GM23248 (cell line): ENCODE data around the gene ADPRM. TPM values are rescaled to one million over a fixed set of nuclear protein-coding genes. Genes with fewer than 3 reads are reported as not detected.

Experiments used
- DNase-seq: peaks from one replicate; pipeline ENCODE4 v3.0.0-alpha.2; 2015
- H2AFZ ChIP-seq: fragments of 200-600 bp; sonication (generic); 2 replicates; pipeline ENCODE4 v1.6.1; 2016; ENCODE audit warnings: antibody characterized with exemption
- H3F3A ChIP-seq: fragments of 200-600 bp; sonication (generic); 2 replicates; pipeline ENCODE4 v1.6.1; 2016; ENCODE audit warnings: mild to moderate bottlenecking, antibody characterized with exemption, mixed run types; ENCODE audit not compliant: insufficient read depth
- H3K27ac ChIP-seq: fragments of 200-600 bp; sonication (generic); 2 replicates; pipeline ENCODE4 v1.5.1; 2016; ENCODE audit warnings: mild to moderate bottlenecking
- H3K27me3 ChIP-seq: fragments of 200-600 bp; sonication (generic); replicated peaks from 2 replicates; pipeline ENCODE4 v1.6.1; 2016; ENCODE audit warnings: mild to moderate bottlenecking; ENCODE audit not compliant: insufficient read depth
- H3K36me3 ChIP-seq: fragments of 200-600 bp; sonication (generic); 2 replicates; pipeline ENCODE4 v1.6.1; 2016; ENCODE audit warnings: low read depth, mild to moderate bottlenecking
- H3K4me1 ChIP-seq: fragments of 200-600 bp; sonication (generic); 2 replicates; pipeline ENCODE4 v1.6.1; 2016; ENCODE audit warnings: mild to moderate bottlenecking; ENCODE audit not compliant: insufficient read depth
- H3K4me2 ChIP-seq: fragments of 200-600 bp; sonication (generic); one replicate; pipeline ENCODE4 v1.6.1; 2016; ENCODE audit warnings: mild to moderate bottlenecking; ENCODE audit not compliant: unreplicated experiment
- H3K4me3 ChIP-seq: fragments of 200-600 bp; sonication (generic); 2 replicates; pipeline ENCODE4 v1.5.1; 2016; ENCODE audit warnings: mild to moderate bottlenecking
- H3K79me2 ChIP-seq: fragments of 200-600 bp; sonication (generic); 2 replicates; pipeline ENCODE4 v1.6.1; 2016; ENCODE audit warnings: mild to moderate bottlenecking; ENCODE audit not compliant: insufficient read depth
- H3K9ac ChIP-seq: fragments of 200-600 bp; sonication (generic); 2 replicates; pipeline ENCODE4 v1.6.1; 2016; ENCODE audit warnings: mild to moderate bottlenecking
- H3K9me2 ChIP-seq: fragments of 200-600 bp; sonication (generic); 2 replicates; pipeline ENCODE4 v1.6.1; 2016; ENCODE audit warnings: mixed run types, mild to moderate bottlenecking, moderate library complexity; ENCODE audit not compliant: insufficient read depth
- H3K9me3 ChIP-seq: fragments of 200-600 bp; sonication (generic); one replicate; pipeline ENCODE4 v1.6.1; 2017; ENCODE audit warnings: low read depth
- H4K20me1 ChIP-seq: fragments of 200-600 bp; sonication (generic); 2 replicates; pipeline ENCODE4 v1.6.0; 2016; ENCODE audit not compliant: insufficient read depth
- EZH2 ChIP-seq: fragments of 200-600 bp; sonication (generic); IDR thresholded peaks from 2 replicates; pipeline ENCODE4 v1.6.1; 2018; ENCODE audit warnings: antibody characterized with exemption, mild to moderate bottlenecking; ENCODE audit not compliant: insufficient read depth, poor library complexity, severe bottlenecking
- EZH2phosphoT487 ChIP-seq: fragments of 200-600 bp; sonication (generic); IDR thresholded peaks from 2 replicates; pipeline ENCODE4 v1.6.1; 2018; ENCODE audit warnings: antibody characterized with exemption, moderate library complexity, mild to moderate bottlenecking, low read depth; ENCODE audit not compliant: insufficient read depth
- WGBS, 2 experiments: methylation state at CpG; one replicate each; pipeline ENCODE4 v1.1.6; 2015 to 2017; ENCODE audit warnings: low lambda C conversion rate in 2 of 2, low coverage in 1 of 2; ENCODE audit errors: missing lambda C conversion rate in 2 of 2; 5-methylcytosine and 5-hydroxymethylcytosine counted together
- in situ Hi-C: fragments of 300-500 bp; cut with MboI; formaldehyde crosslinking; loops from 2 replicates; pipeline ENCODE4 v1.15.0; 2020
- polyA plus RNA-seq: library from polyadenylated mRNA; unstranded; fragments of >200 nt; fragmentation: Nextera tagmentation; extraction: Ambion mirVana; gene quantifications from 2 replicates; pipeline ENCODE4 v1.2.1, GENCODE V29; 2016
- total RNA-seq: library from RNA; depleted of rRNA; stranded (reverse); fragments of >200 nt; shearing (Covaris generic); gene quantifications from 2 replicates; pipeline ENCODE4 v1.2.3, GENCODE V29; 2014

The ADPRM gene
- total and polyA plus RNA-seq, 2 experiments from 2014 or later: 15.4 to 16.1 TPM

- in situ Hi-C loops: no loop called here
- no peak overlapping the region for H3K4me2 ChIP-seq
- 0 out of 2 replicates have a peak, but pooled peaks cover 5% of the 10 kb centered on the region for H3K27me3 ChIP-seq
- H4K20me1 ChIP-seq: no peaks in the 10 kb centered on the region
- TF ChIP-seq EZH2phosphoT487 (no peak), EZH2 (no peak)
- no peaks in the 10 kb centered on the region for H3F3A ChIP-seq
- H2AFZ ChIP-seq: no peak overlapping the region
- H3K79me2 ChIP-seq: no peaks in the 10 kb centered on the region
- no peaks in the 10 kb centered on the region for H3K9me2 ChIP-seq
- no peaks in the 10 kb centered on the region for H3K4me1 ChIP-seq
- no peak overlapping the region for H3K4me3 ChIP-seq
- no peak overlapping the region for H3K9ac ChIP-seq
- 56 to 59% methylated on average over 2 of the region's 2 CpGs for WGBS, 2 experiments
- H3K9me3 ChIP-seq: no peaks in the 10 kb centered on the region
- H3K36me3 ChIP-seq: no peaks in the 10 kb centered on the region
- DNase-seq: peak; percentile 39
- no peak overlapping the region for H3K27ac ChIP-seq
Observed at GRCh38 chr17:10754109-10754508, 56.7 kb downstream of the ADPRM start.

- H3K4me2 ChIP-seq: no peak overlapping the region
- no peaks in the 10 kb centered on the region for H3K79me2 ChIP-seq
- H2AFZ ChIP-seq: no peak overlapping the region
- no peak for TF ChIP-seq EZH2
- TF ChIP-seq EZH2phosphoT487: no peak
- DNase-seq: no peak
- in situ Hi-C loops: no loop called here
- H3K9ac ChIP-seq: no peak overlapping the region
- H4K20me1 ChIP-seq: no peaks in the 10 kb centered on the region
- no peaks in the 10 kb centered on the region for H3K9me3 ChIP-seq
- no peaks in the 10 kb centered on the region for H3K36me3 ChIP-seq
- no peaks in the 10 kb centered on the region for H3K9me2 ChIP-seq
- WGBS, 2 experiments: 76 to 83% methylated on average over 14 of the region's 14 CpGs
- H3K27me3 ChIP-seq: no peaks in the 10 kb centered on the region
- H3K4me3 ChIP-seq: no peak overlapping the region
- no peak overlapping the region for H3K27ac ChIP-seq
- H3F3A ChIP-seq: no peaks in the 10 kb centered on the region
- no peaks in the 10 kb centered on the region for H3K4me1 ChIP-seq
Observed at GRCh38 chr17:10754861-10755591, 57.6 kb downstream of the ADPRM start.

GRCh38 chr17:10755592-10756127 lies 58.3 kb downstream of the ADPRM start:
- Histone ChIP-seq H3K9me2 (no peaks in the 10 kb centered on the region), H3K4me2 (no peak overlapping the region), H4K20me1 (no peaks in the 10 kb centered on the region), H3K4me1 (no peaks in the 10 kb centered on the region), H3K9me3 (no peaks in the 10 kb centered on the region), H3K79me2 (no peaks in the 10 kb centered on the region), H3K36me3 (no peaks in the 10 kb centered on the region), H3K4me3 (no peak overlapping the region), H3K27ac (no peak overlapping the region), H3K27me3 (no peaks in the 10 kb centered on the region), H3K9ac (no peak overlapping the region), H3F3A (no peaks in the 10 kb centered on the region), H2AFZ (no peak overlapping the region)
- TF ChIP-seq EZH2 (no peak), EZH2phosphoT487 (no peak)
- DNase-seq: no peak
- WGBS, 2 experiments: 31 to 50% methylated on average over 3 of the region's 3 CpGs
- in situ Hi-C loops: no loop called here

GRCh38 chr17:10756185-10756584 lies 58.8 kb downstream of the ADPRM start:
- DNase-seq: no peak
- Histone ChIP-seq H3K27ac (no peak overlapping the region), H4K20me1 (no peaks in the 10 kb centered on the region), H3K9me2 (no peaks in the 10 kb centered on the region), H3K79me2 (no peaks in the 10 kb centered on the region), H3F3A (no peaks in the 10 kb centered on the region), H3K36me3 (no peaks in the 10 kb centered on the region), H3K27me3 (no peaks in the 10 kb centered on the region), H3K9ac (no peak overlapping the region), H3K4me1 (no peaks in the 10 kb centered on the region), H3K4me2 (no peak overlapping the region), H2AFZ (no peak overlapping the region), H3K9me3 (no peaks in the 10 kb centered on the region), H3K4me3 (no peak overlapping the region)
- 39 to 50% methylated on average over 1 of the region's 1 CpG for WGBS, 2 experiments
- in situ Hi-C loops: no loop called here
- TF ChIP-seq EZH2phosphoT487: no peak
- TF ChIP-seq EZH2: no peak
